ENCODE results near the gene NRTN. TPM values are rescaled to one million over a fixed set of nuclear protein-coding genes. Genes with fewer than 3 reads are reported as not detected.

The NRTN gene
- total and polyA plus RNA-seq, 2 experiments from 2014 or later: not detected

DNA sequence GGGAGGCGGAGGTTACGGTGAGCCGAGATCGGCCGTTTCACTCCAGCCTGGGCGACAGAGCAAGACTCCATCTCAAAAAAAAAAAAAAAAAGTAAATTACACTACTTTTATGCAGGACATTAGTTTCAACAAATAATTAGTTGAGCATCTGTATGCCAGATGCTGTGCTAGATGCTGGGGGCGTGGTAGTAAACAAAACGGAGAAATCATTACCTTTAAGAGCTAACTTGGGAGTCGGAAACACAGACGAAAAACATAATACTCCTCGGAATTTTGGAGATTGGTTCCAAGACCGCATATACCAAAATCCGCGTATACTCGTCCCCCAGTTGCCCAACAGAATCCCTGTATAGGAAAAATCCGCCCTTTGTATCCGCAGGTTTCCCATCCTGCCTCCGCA, 12.6 kb upstream of the NRTN start:
- no peak overlapping the region for H2AFZ ChIP-seq
- H3K9ac ChIP-seq: no peak overlapping the region
- H3K27ac ChIP-seq: no peak overlapping the region
- H3K9me3 ChIP-seq (ENCODE audit: low read depth): no peaks in the 10 kb centered on the region
- 32 to 37% methylated on average over 17 to 18 of the region's 18 CpGs for WGBS, 2 experiments (ENCODE audit: low coverage in 1 of 2, low lambda C conversion rate in 2 of 2, missing lambda C conversion rate in 2 of 2)
- no peak overlapping the region for H3K4me3 ChIP-seq
- no peak overlapping the region for H3K4me2 ChIP-seq (ENCODE audit: unreplicated experiment)
- no peaks in the 10 kb centered on the region for H3K9me2 ChIP-seq (ENCODE audit: insufficient read depth)
- H3F3A ChIP-seq (ENCODE audit: insufficient read depth): no peaks in the 10 kb centered on the region
- no peak for DNase-seq
- TF ChIP-seq EZH2 (IDR thresholded peaks at IDR 0.05; ENCODE audit: insufficient read depth, poor library complexity, severe bottlenecking) (no peak), EZH2phosphoT487 (IDR thresholded peaks at IDR 0.05; ENCODE audit: insufficient read depth, low read depth) (no peak)
- H4K20me1 ChIP-seq (ENCODE audit: insufficient read depth): no peaks in the 10 kb centered on the region
- H3K36me3 ChIP-seq (ENCODE audit: low read depth): no peaks in the 10 kb centered on the region
- in situ Hi-C loops (cut with MboI): no loop called here
- peaks cover 15% of the 10 kb centered on the region for H3K79me2 ChIP-seq (ENCODE audit: insufficient read depth)
- no peaks in the 10 kb centered on the region for H3K4me1 ChIP-seq (ENCODE audit: insufficient read depth)
- no peaks in the 10 kb centered on the region for H3K27me3 ChIP-seq (replicated peaks; ENCODE audit: insufficient read depth)

DNA sequence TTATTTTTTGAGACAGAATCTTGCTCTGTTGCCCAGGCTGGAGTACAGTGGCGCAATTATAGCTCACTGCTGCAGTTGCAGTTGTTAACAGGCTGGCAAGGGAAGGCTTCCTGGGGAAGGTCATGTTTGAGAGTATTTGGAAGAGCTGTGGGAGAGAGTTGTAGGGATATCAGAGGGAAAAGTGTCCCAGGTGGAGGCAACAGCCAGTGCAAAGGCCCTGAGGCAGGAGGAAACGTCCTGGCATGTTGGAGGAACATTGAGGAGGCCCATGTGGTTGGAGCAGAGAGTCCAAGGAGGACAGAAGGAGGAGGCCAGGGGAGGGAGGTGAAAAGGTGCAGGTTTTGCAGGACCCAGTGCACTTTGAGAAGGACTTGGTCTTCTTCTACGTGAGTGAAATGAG, 11.7 kb upstream of the NRTN start:
- Histone ChIP-seq H3K79me2 (ENCODE audit: insufficient read depth) (peaks cover 15% of the 10 kb centered on the region), H3K36me3 (ENCODE audit: low read depth) (no peaks in the 10 kb centered on the region), H3K9me3 (ENCODE audit: low read depth) (no peaks in the 10 kb centered on the region), H3K4me2 (ENCODE audit: unreplicated experiment) (no peak overlapping the region), H3K9me2 (ENCODE audit: insufficient read depth) (no peaks in the 10 kb centered on the region), H3K27me3 (replicated peaks; ENCODE audit: insufficient read depth) (no peaks in the 10 kb centered on the region), H3K9ac (no peak overlapping the region), H4K20me1 (ENCODE audit: insufficient read depth) (no peaks in the 10 kb centered on the region), H3K4me1 (ENCODE audit: insufficient read depth) (no peaks in the 10 kb centered on the region), H2AFZ (no peak overlapping the region), H3F3A (ENCODE audit: insufficient read depth) (no peaks in the 10 kb centered on the region), H3K4me3 (no peak overlapping the region), H3K27ac (no peak overlapping the region)
- 67 to 71% methylated on average over 3 of the region's 3 CpGs for WGBS, 2 experiments (ENCODE audit: low coverage in 1 of 2, low lambda C conversion rate in 2 of 2, missing lambda C conversion rate in 2 of 2)
- in situ Hi-C loops (cut with MboI): no loop called here
- TF ChIP-seq EZH2phosphoT487 (IDR thresholded peaks at IDR 0.05; ENCODE audit: insufficient read depth, low read depth) (no peak), EZH2 (IDR thresholded peaks at IDR 0.05; ENCODE audit: insufficient read depth, poor library complexity, severe bottlenecking) (no peak)
- DNase-seq: no peak

DNA sequence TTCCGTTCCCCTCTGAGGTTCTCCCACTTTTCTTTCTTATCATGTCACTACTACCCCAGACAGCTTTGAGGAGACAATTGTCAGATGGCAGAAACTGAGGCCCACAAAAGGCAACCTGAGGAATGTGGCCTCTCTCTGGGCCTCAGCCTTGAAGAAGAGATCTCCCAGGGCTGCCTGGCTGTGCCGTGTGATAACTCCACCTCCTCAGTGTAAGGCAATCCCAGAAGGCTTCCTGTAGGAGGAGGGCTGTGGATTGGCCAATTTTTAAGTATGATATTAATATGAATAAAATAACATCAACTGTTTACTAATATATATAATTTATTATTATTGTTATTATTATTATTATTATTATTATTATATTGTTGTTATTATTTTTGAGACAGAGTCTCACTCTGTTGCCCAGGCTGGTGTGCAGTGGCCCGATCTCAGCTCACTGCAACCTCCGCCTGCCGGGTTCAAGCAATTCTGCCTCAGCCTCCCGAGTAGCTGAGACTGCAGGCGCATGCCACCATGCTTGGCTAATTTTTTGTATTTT, 9.4 kb upstream of the NRTN start:
- H3K9ac ChIP-seq: no peak overlapping the region
- WGBS, 2 experiments (ENCODE audit: low coverage in 1 of 2, low lambda C conversion rate in 2 of 2, missing lambda C conversion rate in 2 of 2): 93 to 95% methylated on average over 7 of the region's 7 CpGs
- H3K4me3 ChIP-seq: no peak overlapping the region
- H3K4me1 ChIP-seq (ENCODE audit: insufficient read depth): no peaks in the 10 kb centered on the region
- H3K9me3 ChIP-seq (ENCODE audit: low read depth): no peaks in the 10 kb centered on the region
- H3K27ac ChIP-seq: no peak overlapping the region
- no peak for DNase-seq
- H4K20me1 ChIP-seq (ENCODE audit: insufficient read depth): no peaks in the 10 kb centered on the region
- in situ Hi-C loops (cut with MboI): no loop called here
- H3K4me2 ChIP-seq (ENCODE audit: unreplicated experiment): no peak overlapping the region
- H3K36me3 ChIP-seq (ENCODE audit: low read depth): no peaks in the 10 kb centered on the region
- H3K9me2 ChIP-seq (ENCODE audit: insufficient read depth): no peaks in the 10 kb centered on the region
- H2AFZ ChIP-seq: no peak overlapping the region
- no peaks in the 10 kb centered on the region for H3K27me3 ChIP-seq (replicated peaks; ENCODE audit: insufficient read depth)
- no peaks in the 10 kb centered on the region for H3K79me2 ChIP-seq (ENCODE audit: insufficient read depth)
- TF ChIP-seq EZH2phosphoT487 (IDR thresholded peaks at IDR 0.05; ENCODE audit: insufficient read depth, low read depth) (no peak), EZH2 (IDR thresholded peaks at IDR 0.05; ENCODE audit: insufficient read depth, poor library complexity, severe bottlenecking) (no peak)
- no peaks in the 10 kb centered on the region for H3F3A ChIP-seq (ENCODE audit: insufficient read depth)

DNA sequence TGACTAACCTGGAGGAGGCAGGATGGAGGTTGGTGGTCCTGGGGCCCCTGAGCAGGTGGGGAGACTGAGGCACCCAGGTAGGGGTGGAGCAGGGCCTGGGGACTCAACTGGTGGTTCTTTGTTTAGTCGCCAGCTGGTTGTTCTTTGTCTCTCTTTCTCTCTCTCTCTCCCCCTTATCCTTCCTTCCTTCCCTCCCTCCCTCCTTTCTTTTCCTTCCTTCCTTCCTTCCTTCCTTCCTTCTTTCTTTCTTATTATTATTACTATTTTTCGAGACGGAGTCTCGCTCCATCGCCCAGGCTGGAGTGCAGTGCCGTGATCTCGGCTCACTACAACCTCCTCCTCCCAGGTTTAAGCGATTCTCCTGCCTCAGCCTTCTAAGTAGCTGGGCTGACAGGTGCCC, 6.6 kb upstream of the NRTN start:
- Histone ChIP-seq H3K9me2 (ENCODE audit: insufficient read depth) (no peaks in the 10 kb centered on the region), H2AFZ (no peak overlapping the region), H3K9me3 (ENCODE audit: low read depth) (no peaks in the 10 kb centered on the region), H3K79me2 (ENCODE audit: insufficient read depth) (no peaks in the 10 kb centered on the region), H3F3A (ENCODE audit: insufficient read depth) (no peaks in the 10 kb centered on the region), H3K4me3 (no peak overlapping the region), H4K20me1 (ENCODE audit: insufficient read depth) (no peaks in the 10 kb centered on the region), H3K4me1 (ENCODE audit: insufficient read depth) (no peaks in the 10 kb centered on the region), H3K9ac (no peak overlapping the region), H3K27me3 (replicated peaks; ENCODE audit: insufficient read depth) (no peaks in the 10 kb centered on the region; the same call in 1 of the 2 replicates), H3K36me3 (ENCODE audit: low read depth) (no peaks in the 10 kb centered on the region), H3K27ac (no peak overlapping the region), H3K4me2 (ENCODE audit: unreplicated experiment) (no peak overlapping the region)
- in situ Hi-C loops (cut with MboI): no loop called here
- no peak for TF ChIP-seq EZH2 (IDR thresholded peaks at IDR 0.05; ENCODE audit: insufficient read depth, poor library complexity, severe bottlenecking)
- no peak for TF ChIP-seq EZH2phosphoT487 (IDR thresholded peaks at IDR 0.05; ENCODE audit: insufficient read depth, low read depth)
- 85 to 94% methylated on average over 7 to 8 of the region's 8 CpGs for WGBS, 2 experiments (ENCODE audit: low coverage in 1 of 2, low lambda C conversion rate in 2 of 2, missing lambda C conversion rate in 2 of 2)
- DNase-seq: no peak

All from GM23248 (cell line).